SHP77 treated with DMSO at 0.1 percent for 48 hours (cell line): ENCODE measurements around the gene DOCK9.

Experiments
- DNase-seq: peaks from one replicate; lab custom pipeline; 2025; lab: John Stamatoyannopoulos, UW

Gene DOCK9

GRCh38 chr13:98997738-98998641 lies 20.1 kb upstream of the DOCK9 start:
- peak; percentile 75 for DNase-seq

- DNase-seq, result no peak
These were observed 19.3 kb upstream of the DOCK9 start for GRCh38 chr13:98997011-98997730.

- peak; percentile 88 for DNase-seq
These were observed 18.2 kb upstream of the DOCK9 start for GRCh38 chr13:98996046-98996445.

- no peak for DNase-seq
These were observed 17.0 kb upstream of the DOCK9 start for GRCh38 chr13:98994896-98995295.

GRCh38 chr13:98994080-98994479 lies 16.2 kb upstream of the DOCK9 start:
- DNase-seq, result no peak

GRCh38 chr13:98992355-98992754 lies 14.5 kb upstream of the DOCK9 start:
- no peak for DNase-seq

- no peak for DNase-seq
These were observed 12.8 kb upstream of the DOCK9 start for GRCh38 chr13:98990701-98991100.

GRCh38 chr13:98989469-98990235 lies 11.8 kb upstream of the DOCK9 start:
- DNase-seq, result no peak

- no peak for DNase-seq
These were observed 10.9 kb upstream of the DOCK9 start for GRCh38 chr13:98988780-98989179.

- no peak for DNase-seq
These were observed 10.4 kb upstream of the DOCK9 start for GRCh38 chr13:98988277-98988676.

GRCh38 chr13:98987275-98987674 lies 9.4 kb upstream of the DOCK9 start:
- no peak for DNase-seq

- no peak for DNase-seq
These were observed 8.5 kb upstream of the DOCK9 start for GRCh38 chr13:98986226-98986846.

- no peak for DNase-seq
These were observed 7.7 kb upstream of the DOCK9 start for GRCh38 chr13:98985591-98985990.

- no peak for DNase-seq
These were observed 7.1 kb upstream of the DOCK9 start for GRCh38 chr13:98984983-98985382.

GRCh38 chr13:98984118-98984517 lies 6.3 kb upstream of the DOCK9 start:
- no peak for DNase-seq

- no peak for DNase-seq
These were observed 5.3 kb upstream of the DOCK9 start for GRCh38 chr13:98983182-98983581.

GRCh38 chr13:98981369-98982080 lies 3.7 kb upstream of the DOCK9 start:
- DNase-seq, result no peak

- DNase-seq, result peak; percentile 72
These were observed 1.3 kb upstream of the DOCK9 start for GRCh38 chr13:98979012-98979660.

- DNase-seq, result no peak
These were observed 416 bp upstream of the DOCK9 start for GRCh38 chr13:98978280-98978679.

GRCh38 chr13:98976941-98977340 lies 923 bp downstream of the DOCK9 start:
- DNase-seq, result no peak

- no peak for DNase-seq
These were observed 1.5 kb downstream of the DOCK9 start for GRCh38 chr13:98976338-98976737.
